HepG2 (cell line): ENCODE measurements around the gene COA1. TPM values are rescaled to one million over a fixed set of nuclear protein-coding genes. Genes with fewer than 3 reads are reported as not detected.
A peak's percentile ranks its signal among the peaks of the same experiment; 100 is the strongest.

Experiments used
- ARID5B ChIP-seq: IDR thresholded peaks from 2 replicates; pipeline ENCODE4 v1.4.0; 2020; ENCODE audit warnings: mild to moderate bottlenecking, missing genetic modification reagents
- ATF3 ChIP-seq: sonication (generic); formaldehyde crosslinking; IDR thresholded peaks from 2 replicates; pipeline ENCODE4 v1.4.0; 2020; ENCODE audit warnings: missing genetic modification reagents
- ATF4 ChIP-seq, 2 experiments: fragments of 450-650 bp in 1 of 2; sonication (generic) in 1 of 2; formaldehyde crosslinking; IDR thresholded peaks; 2 replicates each; pipeline versions ENCODE4 v1.5.0 to v1.8.0; 2020 to 2022; ENCODE audit warnings: mild to moderate bottlenecking in 1 of 2, missing genetic modification reagents in 1 of 2
- DMAP1 ChIP-seq: IDR thresholded peaks from 2 replicates; pipeline ENCODE4 v1.6.1; 2016
- ISL2 ChIP-seq: sonication (generic); formaldehyde crosslinking; IDR thresholded peaks from 2 replicates; pipeline ENCODE4 v1.5.0; 2020; ENCODE audit warnings: missing genetic modification reagents
- MEIS1 ChIP-seq: sonication (generic); formaldehyde crosslinking; IDR thresholded peaks from 2 replicates; pipeline ENCODE4 v1.9.0; 2021; ENCODE audit warnings: mild to moderate bottlenecking, missing genetic modification reagents, moderate library complexity, borderline replicate concordance
- MLLT10 ChIP-seq: sonication (generic); formaldehyde crosslinking; IDR thresholded peaks from 2 replicates; pipeline ENCODE4 v1.4.0; 2020; ENCODE audit warnings: missing genetic modification reagents
- NFAT5 ChIP-seq: sonication (generic); formaldehyde crosslinking; IDR thresholded peaks from 2 replicates; pipeline ENCODE4 v1.4.0; 2020; ENCODE audit warnings: missing genetic modification reagents
- PATZ1 ChIP-seq: sonication (generic); formaldehyde crosslinking; IDR thresholded peaks from 2 replicates; pipeline ENCODE4 v1.4.0; 2020; ENCODE audit warnings: missing genetic modification reagents
- SP5 ChIP-seq: IDR thresholded peaks from 2 replicates; pipeline ENCODE4 v1.6.1; 2016; ENCODE audit warnings: low read depth, borderline replicate concordance
- SRF ChIP-seq: IDR thresholded peaks from 2 replicates; pipeline ENCODE4 v1.6.1; 2011; ENCODE audit warnings: mild to moderate bottlenecking, low read depth, low read length, moderate library complexity
- STAG1 ChIP-seq: sonication (generic); formaldehyde crosslinking; IDR thresholded peaks from 2 replicates; pipeline ENCODE4 v1.4.0; 2020; ENCODE audit warnings: missing genetic modification reagents
- ZBTB20 ChIP-seq: sonication (generic); formaldehyde crosslinking; IDR thresholded peaks from 2 replicates; pipeline ENCODE4 v1.8.1; 2023; ENCODE audit warnings: missing genetic modification reagents, low read depth, mild to moderate bottlenecking, borderline replicate concordance
- ZMYM3 ChIP-seq: sonication (generic); formaldehyde crosslinking; IDR thresholded peaks from 2 replicates; pipeline ENCODE4 v1.5.1; 2020; ENCODE audit warnings: mild to moderate bottlenecking, missing genetic modification reagents
- ZNF234 ChIP-seq: sonication (generic); formaldehyde crosslinking; conservative IDR thresholded peaks from 2 replicates; pipeline ENCODE4 v1.5.1; 2020; ENCODE audit warnings: mild to moderate bottlenecking, missing genetic modification reagents
- ZNF264 ChIP-seq: sonication (generic); formaldehyde crosslinking; IDR thresholded peaks from 2 replicates; pipeline ENCODE4 v1.4.0; 2020; ENCODE audit warnings: missing genetic modification reagents
- ZSCAN20 ChIP-seq: sonication (generic); formaldehyde crosslinking; IDR thresholded peaks from 2 replicates; pipeline ENCODE4 v1.4.0; 2020; ENCODE audit warnings: missing genetic modification reagents, mild to moderate bottlenecking, borderline replicate concordance
- polyA plus RNA-seq, 8 experiments: library from polyadenylated mRNA; depleted of rRNA in 3 of 8; stranded (reverse) in 7 of 8; unstranded in 1 of 8; fragments of >200 nt; fragmentation: Illumina TruSeq in 4 of 8; extraction: Trizol in 4 of 8; gene quantifications; 2 replicates each; pipeline versions ENCODE4 v1.2.1 to v1.2.3, GENCODE V29; 2011 to 2016; ENCODE audit warnings: low read depth in 4 of 8, missing spikeins in 1 of 8, mixed read lengths in 1 of 8; ENCODE audit not compliant: insufficient read depth in 1 of 8
- total RNA-seq, 5 experiments: library from RNA; depleted of rRNA; stranded (reverse); fragments of >200 nt; fragmentation: Illumina TruSeq; extraction: Trizol; gene quantifications; 2 replicates each; pipeline ENCODE4 v1.2.3, GENCODE V29; 2016; ENCODE audit warnings: low read depth in 1 of 5

The COA1 gene
- total and polyA plus RNA-seq, 2 of the 13 experiments (the other 11 are each of a cell fraction or from before 2014, with no cell fraction given), result 33.2 to 65.7 TPM

- TF ChIP-seq MLLT10 (CRISPR knock-in tag), result no peak
- peak in 1 of 2 experiments; percentile 53; a peak in 1 of 4 replicates for TF ChIP-seq ATF4 (CRISPR knock-in tag; IDR thresholded peaks at IDR 0.05)
- peak; percentile 52; the same call in 1 of the 2 replicates for TF ChIP-seq SRF
- TF ChIP-seq PATZ1 (CRISPR knock-in tag), result peak; percentile 61; the same call in 1 of the 2 replicates
- TF ChIP-seq ZBTB20 (CRISPR knock-in tag), result peak; percentile 65; the same call in 1 of the 2 replicates
- TF ChIP-seq ISL2, result peak; percentile 87
- TF ChIP-seq ATF3 (CRISPR knock-in tag), result no peak
- peak; percentile 81; the same call in 1 of the 2 replicates for TF ChIP-seq MEIS1 (CRISPR knock-in tag)
- peak; percentile 63; the same call in 1 of the 2 replicates for TF ChIP-seq ZMYM3 (CRISPR knock-in tag)
- no peak for TF ChIP-seq ZNF234 (CRISPR knock-in tag)
- TF ChIP-seq ZSCAN20 (CRISPR knock-in tag), result 0 out of 2 replicates have a peak, but pooled peaks have one; percentile 21
- peak; percentile 99 for TF ChIP-seq ARID5B (CRISPR knock-in tag)
- peak; percentile 21 for TF ChIP-seq STAG1
- TF ChIP-seq DMAP1, result peak; percentile 37; the same call in 1 of the 2 replicates
- TF ChIP-seq SP5 (CRISPR knock-in tag), result peak; percentile 67
- no peak for TF ChIP-seq NFAT5 (CRISPR knock-in tag)
- peak; percentile 96 for TF ChIP-seq ZNF264
Observed at GRCh38 chr7:43639858-43640491, 89.3 kb downstream of the COA1 start (continued).
